Lung microvascular endothelial cell (primary cell): ENCODE data around the gene ERCC4. TPM values are rescaled to one million over a fixed set of nuclear protein-coding genes. Genes with fewer than 3 reads are reported as not detected.
"Not testable (repeated sequence)": the region's sequence is repeated elsewhere in the genome, so short reads cannot be mapped to it uniquely, and the experiment has no call there.

Experiments used
- DNase-seq, 2 donors: peaks; one replicate each; pipeline versions ENCODE4 v3.0.0 to v3.0.0-alpha.2; 2010; ENCODE audit warnings: low read depth in 2 of 2
- total RNA-seq: library from RNA; depleted of rRNA; stranded (reverse); fragments of >200 nt; gene quantifications from 2 replicates; pipeline ENCODE4 v1.2.1, GENCODE V29; 2014

ERCC4 gene
- 5.2 and 5.8 TPM in 2 replicates for total RNA-seq

DNA sequence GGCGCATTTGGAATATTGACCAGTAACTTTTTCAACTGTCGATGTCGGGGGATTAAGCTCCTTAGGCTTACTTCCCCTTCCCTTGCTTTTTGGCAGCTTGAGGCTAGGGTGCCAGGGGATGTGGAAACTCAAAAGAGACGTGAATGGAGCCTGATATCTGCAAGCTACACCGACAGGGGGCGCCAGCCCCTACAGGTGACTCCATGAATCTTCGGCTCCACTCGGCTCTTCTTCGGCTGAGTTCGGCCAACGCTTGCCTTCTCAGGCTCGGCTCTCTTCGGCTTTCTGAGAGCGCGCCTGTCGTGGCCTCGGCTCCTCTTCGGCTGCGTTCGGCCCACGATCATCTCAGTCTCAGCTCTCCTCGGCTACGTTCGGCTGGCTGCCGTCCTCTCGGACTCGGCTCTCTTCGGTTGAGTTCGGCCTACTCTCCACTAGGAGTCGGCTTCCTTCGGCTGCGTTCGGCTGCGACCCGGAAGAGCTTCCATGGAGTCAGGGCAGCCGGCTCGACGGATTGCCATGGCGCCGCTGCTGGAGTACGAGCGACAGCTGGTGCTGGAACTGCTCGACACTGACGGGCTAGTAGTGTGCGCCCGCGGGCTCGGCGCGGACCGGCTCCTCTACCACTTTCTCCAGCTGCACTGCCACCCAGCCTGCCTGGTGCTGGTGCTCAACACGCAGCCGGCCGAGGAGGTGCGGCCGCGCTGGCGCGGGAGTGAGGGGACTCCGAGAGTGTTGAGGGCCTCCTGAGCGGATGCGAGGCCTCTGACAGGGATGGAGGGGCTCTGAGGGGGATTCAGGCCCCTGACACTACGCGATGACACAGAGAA, at the start of gene ERCC4:
Gene ERCC4, plus strand, starts transcription at position 472 of the 827 bp plus-strand sequence. Its CDS starts 12 bp downstream, at position 484.
- DNase-seq: peak; percentile 96 to 99

DNA sequence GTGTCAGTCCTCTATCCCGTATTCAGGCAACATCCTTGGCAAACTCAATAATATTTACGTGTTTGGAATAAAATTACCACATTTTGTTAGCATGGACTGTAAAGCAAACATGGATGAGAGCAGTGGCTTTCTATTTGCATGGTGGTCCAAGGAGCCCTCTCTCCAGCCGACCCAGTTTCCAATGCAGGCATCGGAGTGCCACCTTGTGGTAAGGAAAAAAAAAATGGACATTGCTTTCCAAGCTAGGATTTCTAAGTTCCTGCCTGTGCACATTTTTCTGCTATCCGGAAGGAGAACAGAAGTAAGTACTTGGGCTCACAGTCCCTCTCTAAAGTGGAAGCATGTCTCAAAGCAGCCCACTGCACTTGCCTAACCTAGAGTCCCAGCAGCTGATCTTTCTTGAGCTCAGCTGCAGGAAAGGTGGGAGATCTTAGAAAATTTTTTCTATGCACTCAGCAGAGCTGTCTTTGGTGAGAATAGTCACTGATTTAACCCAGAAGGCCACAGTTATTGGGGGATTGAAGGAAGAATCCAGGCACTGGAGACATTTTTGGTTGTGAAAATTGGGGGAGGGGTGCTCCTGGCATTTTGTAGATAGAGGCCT, 46.0 kb upstream of the ERCC4 start:
- peak; percentile 13 to 22 for DNase-seq

DNA sequence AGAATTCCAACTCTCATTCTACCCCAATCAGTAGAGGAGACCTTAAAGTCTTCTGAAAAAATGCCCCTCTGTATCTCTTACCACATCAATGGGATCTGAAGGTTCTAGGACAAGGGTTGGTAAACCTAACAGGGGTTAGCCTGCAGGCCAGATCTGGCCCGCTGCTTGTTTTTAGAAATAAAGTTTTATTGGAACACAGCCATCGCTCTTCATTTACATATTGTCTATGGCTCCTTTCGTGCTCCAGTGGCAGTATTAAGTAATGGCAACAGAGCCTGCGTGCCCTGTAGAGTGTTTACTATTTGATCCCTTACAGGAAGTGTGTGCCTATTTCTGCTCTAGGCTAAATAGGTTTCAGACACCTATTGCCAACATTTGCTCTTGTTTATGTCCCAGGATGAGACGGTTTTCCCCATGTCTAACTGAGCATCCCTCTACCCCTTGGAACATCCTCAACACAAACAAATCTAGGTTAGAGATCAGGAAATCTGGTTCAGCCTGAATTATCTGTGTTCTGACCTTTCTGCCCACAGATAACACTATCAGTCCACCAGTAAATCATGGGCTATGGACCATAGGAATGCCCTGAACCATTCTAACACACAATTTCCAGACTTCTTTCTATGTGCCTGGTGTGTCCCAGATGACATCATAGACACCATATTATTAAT, 44.2 kb upstream of the ERCC4 start:
- peak in 1 of 2 donors; percentile 24 for DNase-seq

DNA sequence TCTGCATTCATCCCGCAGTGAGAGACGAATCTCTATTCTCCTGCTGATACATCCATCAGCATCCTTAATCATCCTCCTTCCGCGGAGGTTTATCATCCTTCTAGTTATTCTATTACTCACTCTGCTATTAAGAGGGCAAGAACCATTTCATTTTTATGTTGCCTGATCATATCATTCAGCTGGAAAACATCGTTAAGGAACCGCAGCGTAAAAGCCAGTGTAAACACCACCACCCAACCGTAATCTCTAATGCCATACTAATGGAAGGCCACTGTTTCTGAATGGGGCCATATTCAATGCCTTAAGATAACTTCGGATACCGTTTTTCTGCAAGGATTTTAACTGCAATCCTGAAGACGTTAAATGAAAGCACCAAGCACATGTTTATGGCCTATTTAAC, 36.7 kb upstream of the ERCC4 start:
- DNase-seq: no peak

DNA sequence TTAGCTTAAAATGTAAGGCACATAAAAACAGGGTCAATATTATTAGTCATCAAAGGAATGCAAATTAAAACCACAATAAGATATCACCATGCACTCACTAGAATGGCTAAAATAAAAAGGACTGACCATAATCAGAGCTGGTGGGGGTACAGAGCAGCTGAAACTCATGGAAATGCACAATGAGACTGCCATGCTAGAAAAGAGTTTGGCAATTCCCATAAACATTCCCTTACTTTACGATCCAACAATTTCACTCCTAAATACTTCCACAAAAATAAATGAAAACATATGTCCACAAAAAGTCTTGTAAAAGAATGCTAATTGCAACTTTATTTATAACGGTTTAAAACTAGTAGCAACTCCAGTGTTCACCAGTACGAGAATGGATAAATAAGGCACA, 36.1 kb upstream of the ERCC4 start:
- no peak for DNase-seq

DNA sequence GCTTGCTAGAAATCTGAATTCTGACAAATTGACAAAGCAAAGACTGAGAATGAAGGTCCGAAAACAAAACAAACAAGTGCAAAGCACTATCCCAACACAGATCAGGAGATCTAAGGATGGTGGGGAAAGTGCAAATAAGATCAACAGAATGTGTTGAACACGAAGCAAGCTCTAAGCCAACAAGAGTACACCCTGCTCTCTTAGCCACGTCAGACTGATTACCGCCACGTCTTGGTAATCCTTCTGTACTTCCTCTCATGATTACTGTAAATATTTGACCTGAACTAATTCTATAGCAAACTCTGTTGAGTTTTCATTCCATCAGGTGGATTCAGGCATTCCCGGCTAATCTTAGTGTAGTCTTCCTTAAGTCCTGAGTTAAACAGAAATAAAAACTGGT, 34.3 kb upstream of the ERCC4 start:
- no peak for DNase-seq

DNA sequence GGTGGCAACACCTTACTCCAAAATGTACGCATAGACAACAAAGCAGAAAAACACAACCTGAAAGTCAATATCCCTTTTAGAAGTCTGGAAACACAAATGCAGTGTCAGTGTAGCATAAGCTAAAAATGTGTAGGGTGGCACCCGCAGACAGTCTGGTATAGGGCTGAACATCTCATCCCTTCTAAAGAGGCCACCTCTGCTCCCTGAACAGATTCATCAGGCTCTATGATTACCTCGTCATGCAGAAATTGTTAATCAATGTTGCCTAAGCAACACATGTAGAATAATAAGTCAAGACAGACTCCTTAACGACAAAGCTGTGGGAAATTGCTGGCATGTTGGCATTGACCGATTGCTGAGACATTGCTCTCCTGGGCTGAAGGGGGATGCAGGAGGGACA, 33.3 kb upstream of the ERCC4 start:
- DNase-seq: no peak

DNA sequence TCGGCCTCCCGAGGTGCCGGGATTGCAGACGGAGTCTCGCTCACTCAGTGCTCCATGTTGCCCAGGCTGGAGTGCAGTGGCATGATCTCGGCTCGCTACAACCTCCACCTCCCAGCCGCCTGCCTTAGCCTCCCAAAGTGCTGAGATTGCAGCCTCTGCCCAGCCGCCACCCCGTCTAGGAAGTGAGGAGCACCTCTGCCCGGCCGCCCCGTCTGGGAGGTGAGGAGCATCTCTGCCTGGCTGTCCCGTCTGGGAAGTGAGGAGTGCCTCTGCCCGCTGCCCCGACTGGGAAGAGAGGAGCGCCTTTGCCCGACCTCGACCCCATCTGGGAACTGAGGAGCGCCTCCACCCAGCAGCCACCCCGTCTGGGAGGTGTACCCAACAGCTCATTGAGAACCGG, 30.6 kb upstream of the ERCC4 start:
- not testable (repeated sequence) for DNase-seq

DNA sequence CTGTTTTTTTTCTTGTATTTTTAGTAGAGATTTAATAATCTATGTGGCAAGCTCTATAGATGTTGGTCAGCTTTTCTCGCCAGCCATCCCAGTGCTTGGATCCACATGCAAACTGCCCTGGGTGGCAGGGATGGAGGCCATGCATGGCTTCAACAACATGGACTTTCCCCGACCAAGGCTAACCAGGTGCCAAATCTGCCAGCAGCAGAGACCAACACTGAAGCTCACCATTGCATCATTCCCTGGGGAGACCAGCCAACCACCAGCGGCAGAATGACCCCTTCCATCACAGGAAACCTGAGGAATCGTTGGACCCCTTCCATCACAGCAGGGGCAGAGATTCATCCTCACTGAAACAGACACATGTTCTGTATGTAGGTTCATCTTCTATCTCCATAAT, 27.7 kb upstream of the ERCC4 start:
- DNase-seq: no peak

DNA sequence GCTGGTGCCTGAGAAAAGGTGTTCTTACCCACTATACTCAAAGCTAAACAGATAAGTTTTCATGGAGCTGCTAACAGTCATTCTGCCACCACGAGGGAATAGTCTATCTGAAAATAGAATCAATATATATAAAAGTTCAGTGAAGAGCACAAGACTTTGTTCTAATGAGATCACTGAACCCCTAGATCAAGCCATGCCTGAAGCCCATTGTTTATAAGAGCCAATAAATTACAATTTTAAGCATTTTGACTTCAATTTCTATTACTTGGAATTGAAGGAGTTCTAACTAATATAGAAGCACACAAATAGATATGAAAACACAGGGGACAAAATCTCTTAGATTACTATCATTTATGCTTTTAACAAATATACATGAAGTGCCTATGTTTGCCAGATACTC, 24.4 kb upstream of the ERCC4 start:
- no peak for DNase-seq

DNA sequence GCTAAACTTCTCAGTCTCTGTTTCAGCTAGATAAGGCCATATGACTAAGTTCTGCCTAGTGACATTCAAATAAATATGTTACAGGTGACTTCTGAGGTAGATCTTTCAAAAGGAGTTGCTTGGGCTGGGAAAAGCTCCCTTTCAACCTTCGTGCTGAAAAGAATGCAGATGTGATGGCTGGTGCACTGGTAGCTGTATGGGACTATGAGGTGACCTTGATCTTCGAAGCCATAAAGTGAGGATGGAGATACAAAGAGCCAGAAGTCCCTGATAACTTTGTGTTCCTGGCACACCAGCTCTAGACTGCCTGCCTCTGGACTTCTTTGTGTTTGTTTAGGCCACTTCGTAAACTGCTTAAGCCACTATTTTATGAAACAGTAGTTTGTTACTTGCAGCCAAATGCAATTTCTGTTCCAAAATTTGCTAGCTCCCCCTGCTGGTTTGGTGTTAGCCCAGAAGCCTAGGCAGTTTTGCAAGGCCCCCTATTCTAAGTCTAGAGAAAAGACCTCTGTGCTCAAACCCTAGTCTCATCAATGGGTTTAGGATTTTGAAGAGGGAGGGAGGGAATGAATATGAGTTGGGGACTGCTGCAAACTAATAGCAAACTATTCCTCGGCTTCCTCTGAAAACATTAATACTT, 23.3 kb upstream of the ERCC4 start:
- DNase-seq: peak in 1 of 2 donors; percentile 3

DNA sequence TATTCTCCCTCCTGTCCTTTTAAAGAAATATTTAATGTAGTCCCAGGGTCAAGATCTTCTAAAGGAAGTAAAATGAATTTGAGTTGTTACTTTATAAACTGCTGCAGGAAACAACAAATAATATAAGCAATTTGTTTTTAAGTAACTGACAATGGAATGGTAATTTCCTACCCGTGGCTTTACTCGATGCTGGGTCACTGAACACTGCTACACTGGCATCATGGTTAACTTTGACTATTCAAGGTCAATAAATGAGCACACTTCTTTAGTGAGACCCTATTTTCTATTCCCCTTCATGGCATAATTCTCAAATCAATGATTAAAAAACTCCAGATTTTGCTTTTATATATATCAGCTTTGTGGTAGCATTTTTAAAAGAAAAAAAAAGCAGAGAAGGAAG, 22.1 kb upstream of the ERCC4 start:
- no peak for DNase-seq

DNA sequence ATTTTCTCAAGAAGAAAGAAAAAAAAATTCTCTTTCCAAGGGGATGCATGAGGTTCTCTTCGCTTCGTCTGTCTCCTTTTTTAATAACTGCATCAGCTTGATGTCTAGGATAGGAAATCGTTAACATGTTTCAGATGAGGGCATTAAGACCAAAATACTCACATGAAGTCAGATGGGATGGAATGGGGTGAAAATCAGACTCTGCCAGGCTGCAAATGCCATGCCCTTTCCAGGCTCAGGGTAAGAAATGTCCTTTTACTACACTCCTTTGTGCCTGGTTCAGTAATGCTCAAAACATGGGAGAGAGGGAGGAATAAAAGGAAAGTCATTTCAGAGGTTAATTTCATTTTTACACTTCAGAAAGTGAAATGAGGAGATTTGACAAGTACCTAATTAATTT, 21.7 kb upstream of the ERCC4 start:
- no peak for DNase-seq

DNA sequence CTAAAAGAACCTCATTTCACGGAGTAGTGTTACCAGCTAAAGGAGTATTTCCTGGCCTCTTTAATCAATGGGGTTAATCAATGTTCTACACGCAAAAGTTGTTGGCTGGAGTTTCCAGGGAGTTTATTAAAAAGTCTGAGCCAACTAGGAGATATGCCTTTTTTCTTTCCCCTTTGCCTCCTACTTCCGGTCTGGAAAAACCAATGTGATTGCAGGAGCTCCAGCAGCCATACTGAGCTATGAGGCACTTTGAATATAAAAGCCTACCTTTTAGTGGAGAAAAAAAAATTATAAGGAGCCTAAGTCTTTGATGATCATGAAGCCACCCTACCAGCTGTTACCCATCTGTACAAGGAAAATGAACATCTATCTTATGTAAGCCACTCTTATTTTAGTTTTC, 17.9 kb upstream of the ERCC4 start:
- DNase-seq: no peak

DNA sequence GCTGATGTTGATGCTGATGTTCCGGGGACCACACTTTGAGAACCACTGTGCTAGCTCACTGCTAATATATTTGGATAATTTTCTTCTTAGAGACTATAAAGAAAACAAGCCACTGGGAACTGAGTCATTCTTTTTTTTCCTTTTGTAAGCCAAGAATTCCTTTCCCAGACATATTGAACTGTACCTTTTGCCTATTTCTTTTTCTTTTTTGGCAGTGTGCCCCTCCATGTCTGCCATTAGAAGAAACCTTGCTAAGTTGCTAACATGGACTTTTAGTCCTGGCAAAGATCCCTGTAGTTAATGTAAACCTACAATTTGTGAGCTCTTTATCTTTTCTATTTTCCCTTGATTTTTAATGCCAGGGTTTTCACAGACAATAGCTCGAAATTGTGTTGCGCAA, 17.3 kb upstream of the ERCC4 start:
- DNase-seq: peak in 1 of 2 donors; percentile 8

DNA sequence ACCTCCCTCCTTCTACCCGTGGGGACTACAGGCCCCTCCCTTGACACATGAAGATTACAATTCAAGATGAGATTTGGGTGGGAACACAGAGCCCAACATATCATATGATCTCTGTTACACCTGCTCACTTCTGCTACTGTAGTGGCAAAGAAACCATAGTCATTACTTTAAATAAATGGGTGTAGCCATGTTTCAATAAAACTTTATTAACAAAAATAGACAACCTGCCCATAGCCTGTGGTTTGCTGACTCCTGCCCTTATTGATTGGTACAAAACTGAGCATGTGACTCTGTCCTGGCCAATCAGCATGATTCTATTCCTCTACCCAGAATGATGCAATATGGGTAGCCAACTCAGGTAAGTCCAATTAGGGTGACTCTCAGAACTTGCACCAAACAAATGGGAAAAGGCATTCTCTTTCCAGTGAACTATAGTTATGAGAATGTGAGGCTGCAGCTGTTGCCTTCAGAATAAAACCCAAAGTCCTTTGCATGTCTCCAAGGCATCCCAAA, 15.7 kb upstream of the ERCC4 start:
- no peak for DNase-seq

DNA sequence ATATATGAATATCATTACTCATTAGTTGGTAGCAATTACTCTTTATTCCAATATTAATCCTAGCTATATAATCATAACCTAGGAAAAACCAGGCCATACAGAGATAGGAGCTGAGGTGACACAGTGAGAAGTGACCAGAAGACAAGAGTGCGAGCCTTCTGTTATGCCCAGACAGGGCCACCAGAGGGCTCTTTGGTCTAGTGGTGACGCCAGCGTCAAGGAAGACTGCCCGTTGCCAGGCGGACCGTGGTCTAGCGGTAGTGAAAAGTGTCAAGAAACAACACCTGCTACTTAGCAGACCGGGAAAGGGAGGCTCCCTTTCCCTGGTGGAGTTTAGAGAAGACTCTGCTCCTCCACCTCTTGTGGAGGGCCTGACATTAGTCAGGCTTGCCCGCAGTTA, 15.1 kb upstream of the ERCC4 start:
- DNase-seq: peak; percentile 17 to 25

DNA sequence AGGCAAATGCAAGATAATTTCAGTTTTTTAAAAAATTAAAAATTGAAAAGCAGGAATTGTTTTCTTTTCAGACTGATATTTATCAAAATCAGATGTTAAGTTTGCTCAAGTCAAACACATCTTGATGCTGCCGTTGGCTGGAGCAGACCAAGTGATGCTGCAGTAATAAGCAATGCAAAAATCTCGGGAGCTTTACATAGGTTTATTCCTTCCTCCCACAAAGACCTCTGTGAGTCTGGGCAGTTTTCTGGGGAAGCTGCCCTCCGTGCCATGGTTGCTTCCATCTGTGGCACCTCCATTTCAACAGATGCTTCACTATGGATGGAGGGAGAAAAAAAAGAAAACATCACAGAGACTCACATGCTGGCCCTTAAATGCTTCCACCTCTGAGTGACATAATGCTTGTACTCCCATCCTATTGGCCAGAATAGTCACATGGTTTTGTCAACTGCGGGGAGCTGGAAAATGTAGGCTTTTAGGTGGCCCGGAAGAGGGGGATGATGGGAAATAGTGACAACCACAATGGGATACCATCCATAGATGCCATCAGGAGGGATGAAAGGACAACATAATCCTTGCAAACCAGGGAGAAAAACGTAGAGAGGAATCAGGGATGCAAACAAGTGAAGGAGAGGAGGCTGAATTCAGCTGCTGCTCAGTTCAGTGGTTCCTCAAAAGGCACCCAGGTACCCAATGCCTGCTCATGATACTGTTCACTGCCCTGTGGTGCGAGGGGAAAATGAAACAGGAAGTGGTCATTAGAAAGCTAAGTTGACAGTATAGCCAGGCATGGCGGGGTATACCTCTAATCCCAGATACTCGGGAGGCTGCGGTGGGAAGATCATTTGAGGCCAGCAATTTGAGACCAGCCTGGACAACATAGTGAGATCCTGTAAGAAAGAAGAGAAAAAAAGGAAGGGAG, 13.5 kb upstream of the ERCC4 start:
- DNase-seq: no peak

DNA sequence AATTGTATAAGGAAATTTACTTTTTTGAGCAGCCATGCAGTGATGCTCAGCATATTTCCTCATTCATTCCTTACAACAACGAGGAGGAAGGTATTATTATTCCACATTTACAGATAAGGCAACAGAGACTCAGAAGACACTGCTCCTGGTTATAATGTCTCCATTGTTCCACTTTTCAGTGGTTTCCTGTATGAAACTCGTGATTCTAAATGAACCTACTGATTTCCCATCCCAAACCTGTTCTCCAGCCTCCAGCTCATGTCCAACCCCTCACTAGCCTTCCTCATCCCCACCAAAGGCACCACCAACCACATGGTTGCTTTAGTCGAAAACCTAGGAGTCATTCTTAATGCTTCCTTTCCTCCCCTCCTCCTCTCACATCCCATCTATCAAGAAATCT, 12.5 kb upstream of the ERCC4 start:
- DNase-seq: no peak

DNA sequence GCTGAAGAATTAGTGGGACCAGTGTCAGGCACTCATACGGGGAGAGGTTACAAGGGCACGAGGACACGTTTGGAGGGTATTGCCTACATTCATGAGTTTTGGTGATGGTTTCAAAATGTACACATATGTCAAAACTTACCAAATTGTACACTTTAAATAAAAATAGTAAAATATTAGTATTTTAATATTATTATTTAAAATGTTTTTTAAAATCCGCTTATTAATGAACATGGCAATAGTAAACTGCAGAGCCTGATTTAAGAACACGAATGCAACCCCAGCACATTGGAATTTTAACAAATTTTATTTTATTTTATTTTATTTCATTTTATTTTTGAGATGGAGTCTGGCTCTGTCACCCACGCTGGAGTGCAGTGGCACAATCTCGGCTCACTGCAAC, 10.9 kb upstream of the ERCC4 start:
- no peak for DNase-seq

DNA sequence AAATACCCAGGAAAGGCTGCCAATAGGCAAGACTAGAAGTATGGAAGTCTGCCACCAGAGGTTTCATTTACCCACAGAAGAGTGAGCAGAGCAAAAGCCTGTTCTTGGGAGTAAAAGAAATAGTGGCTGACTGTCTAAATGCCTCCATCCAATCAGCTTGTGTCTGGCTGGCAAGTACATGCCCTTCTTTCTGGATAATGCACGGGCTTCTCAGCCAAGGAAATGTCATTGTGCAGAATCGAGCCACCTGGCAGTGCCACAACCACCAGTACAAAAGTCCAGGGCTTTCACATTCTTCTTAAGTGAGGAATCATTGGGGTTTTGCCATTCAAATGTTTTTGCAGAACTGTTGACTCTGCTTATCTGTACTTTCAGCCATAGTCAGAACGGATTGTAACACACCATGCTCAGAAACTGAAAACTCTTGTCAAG, 10.1 kb upstream of the ERCC4 start:
- no peak for DNase-seq
